SK-N-SH treated with all-trans-retinoic acid at 6 μM for 48 hours (cell line): ENCODE measurements around the gene PSMB3.

Experiments used
- ATAC-seq: fragments of 200-7000 bp; cut with Tn5 transposase; 3 replicates; pipeline ENCODE4 v1.9.1; 2020; ENCODE audit warnings: mild to moderate bottlenecking, moderate library complexity
- ARNTL ChIP-seq: fragments of 450-650 bp; formaldehyde crosslinking; IDR thresholded peaks from 2 replicates; pipeline ENCODE4 v1.5.0; 2020; ENCODE audit warnings: low read depth, mild to moderate bottlenecking, moderate library complexity, borderline replicate concordance
- BACH2 ChIP-seq: fragments of 250-450 bp; sonication (Bioruptor Pico); IDR thresholded peaks from 2 replicates; pipeline ENCODE4 v1.9.0; 2021; ENCODE audit warnings: mild to moderate bottlenecking, borderline replicate concordance
- CSDC2 ChIP-seq: fragments of 250-450 bp; sonication (Bioruptor Pico); IDR thresholded peaks from 2 replicates; pipeline ENCODE4 v1.5.0; 2020; ENCODE audit warnings: mild to moderate bottlenecking, moderate library complexity
- ESRRG ChIP-seq: fragments of 250-450 bp; sonication (Bioruptor Pico); IDR thresholded peaks from 2 replicates; pipeline ENCODE4 v1.6.1; 2021; ENCODE audit warnings: mild to moderate bottlenecking
- GLIS3 ChIP-seq: fragments of 250-450 bp; sonication (Bioruptor Pico); IDR thresholded peaks from 2 replicates; pipeline ENCODE4 v1.5.0; 2020; ENCODE audit warnings: mild to moderate bottlenecking, moderate library complexity
- ISL1 ChIP-seq: fragments of 250-450 bp; sonication (Bioruptor Pico); IDR thresholded peaks from 2 replicates; pipeline ENCODE4 v2.1.2; 2022; ENCODE audit warnings: mild to moderate bottlenecking, moderate library complexity
- OSR1 ChIP-seq: fragments of 250-450 bp; sonication (Bioruptor Pico); IDR thresholded peaks from 2 replicates; pipeline ENCODE4 v1.8.0; 2022; ENCODE audit warnings: moderate library complexity, mild to moderate bottlenecking, inconsistent platforms
- PPARA ChIP-seq: fragments of 250-450 bp; sonication (Bioruptor Pico); IDR thresholded peaks from 2 replicates; pipeline ENCODE4 v1.5.0; 2020; ENCODE audit warnings: mild to moderate bottlenecking, borderline replicate concordance
- RARB ChIP-seq: fragments of 250-450 bp; sonication (Bioruptor Pico); IDR thresholded peaks from 2 replicates; pipeline ENCODE4 v1.8.0; 2021; ENCODE audit warnings: mild to moderate bottlenecking, moderate library complexity
- SNAI2 ChIP-seq: fragments of 250-450 bp; sonication (Bioruptor Pico); IDR thresholded peaks from 2 replicates; pipeline ENCODE4 v1.5.0; 2020; ENCODE audit warnings: mild to moderate bottlenecking, moderate library complexity
- TCF4 ChIP-seq: fragments of 250-450 bp; sonication (Bioruptor Pico); IDR thresholded peaks from 2 replicates; pipeline ENCODE4 v1.8.0; 2021; ENCODE audit warnings: mild to moderate bottlenecking, moderate library complexity, borderline replicate concordance
- ZFP3 ChIP-seq: fragments of 250-450 bp; sonication (Bioruptor Pico); IDR thresholded peaks from 2 replicates; pipeline ENCODE4 v1.5.0; 2020; ENCODE audit warnings: mild to moderate bottlenecking, moderate library complexity
- ZFP30 ChIP-seq: fragments of 450-650 bp; formaldehyde crosslinking; IDR thresholded peaks from 2 replicates; pipeline ENCODE4 v1.5.0; 2022; ENCODE audit warnings: mild to moderate bottlenecking, moderate library complexity
- ZNF70 ChIP-seq: fragments of 450-650 bp; formaldehyde crosslinking; IDR thresholded peaks from 2 replicates; pipeline ENCODE4 v1.5.0; 2020; ENCODE audit warnings: mild to moderate bottlenecking, moderate library complexity
- ZNF8 ChIP-seq: fragments of 450-650 bp; formaldehyde crosslinking; IDR thresholded peaks from 2 replicates; pipeline ENCODE4 v1.5.0; 2020; ENCODE audit warnings: mild to moderate bottlenecking, moderate library complexity
- TF ChIP-seq, protein P1 (sequence below): fragments of 250-450 bp; sonication (Bioruptor Pico); IDR thresholded peaks from 2 replicates; pipeline ENCODE4 v1.5.0; 2020; ENCODE audit warnings: mild to moderate bottlenecking, moderate library complexity
- TF ChIP-seq, protein P2 (sequence below): fragments of 250-450 bp; sonication (Bioruptor Pico); IDR thresholded peaks from 2 replicates; pipeline ENCODE4 v1.5.1; 2020; ENCODE audit warnings: low read depth, mild to moderate bottlenecking, moderate library complexity
- TF ChIP-seq, protein P3 (sequence below): fragments of 250-450 bp; sonication (Bioruptor Pico); IDR thresholded peaks from 2 replicates; pipeline ENCODE4 v1.8.0; 2020; ENCODE audit warnings: mild to moderate bottlenecking, moderate library complexity, borderline replicate concordance

Gene PSMB3

DNA sequence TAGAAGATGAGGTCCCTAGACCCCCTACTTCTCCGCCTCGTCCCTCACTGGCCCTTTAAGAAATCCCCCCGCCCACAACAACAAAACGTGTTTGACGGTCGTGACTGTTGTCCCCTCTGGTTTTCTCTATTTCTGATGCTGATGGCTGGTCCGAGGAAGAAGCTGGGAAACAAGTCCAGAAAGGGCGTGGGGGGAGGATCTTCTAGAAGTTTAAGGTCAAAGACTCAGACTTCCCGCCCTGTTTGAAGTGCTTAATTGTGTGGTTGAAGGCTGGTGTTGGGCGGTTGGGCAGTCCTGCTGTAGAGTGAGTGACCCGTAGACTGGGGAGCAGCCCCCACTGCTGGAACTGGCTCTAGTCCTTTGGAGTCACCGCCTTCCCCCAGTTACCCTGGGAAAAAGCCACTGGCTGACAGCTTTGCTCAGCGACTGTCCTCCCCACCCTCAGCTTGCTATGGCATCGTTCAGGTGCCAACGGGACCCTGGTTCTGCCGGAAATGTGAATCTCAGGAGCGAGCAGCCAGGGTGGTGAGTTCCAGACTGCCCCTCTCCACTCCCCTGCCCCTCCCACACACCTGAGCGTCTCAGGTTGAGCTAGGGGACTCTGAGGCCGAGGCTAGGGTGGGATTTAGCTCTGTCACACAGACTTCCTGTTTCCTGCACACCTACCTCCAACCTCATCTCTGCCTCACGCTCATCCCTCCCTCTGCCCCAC lies 45.9 kb upstream of the PSMB3 start:
- TF ChIP-seq ZNF70 (CRISPR knock-in tag), result no peak
- TF ChIP-seq BACH2, result no peak
- TF ChIP-seq, protein P1, sequence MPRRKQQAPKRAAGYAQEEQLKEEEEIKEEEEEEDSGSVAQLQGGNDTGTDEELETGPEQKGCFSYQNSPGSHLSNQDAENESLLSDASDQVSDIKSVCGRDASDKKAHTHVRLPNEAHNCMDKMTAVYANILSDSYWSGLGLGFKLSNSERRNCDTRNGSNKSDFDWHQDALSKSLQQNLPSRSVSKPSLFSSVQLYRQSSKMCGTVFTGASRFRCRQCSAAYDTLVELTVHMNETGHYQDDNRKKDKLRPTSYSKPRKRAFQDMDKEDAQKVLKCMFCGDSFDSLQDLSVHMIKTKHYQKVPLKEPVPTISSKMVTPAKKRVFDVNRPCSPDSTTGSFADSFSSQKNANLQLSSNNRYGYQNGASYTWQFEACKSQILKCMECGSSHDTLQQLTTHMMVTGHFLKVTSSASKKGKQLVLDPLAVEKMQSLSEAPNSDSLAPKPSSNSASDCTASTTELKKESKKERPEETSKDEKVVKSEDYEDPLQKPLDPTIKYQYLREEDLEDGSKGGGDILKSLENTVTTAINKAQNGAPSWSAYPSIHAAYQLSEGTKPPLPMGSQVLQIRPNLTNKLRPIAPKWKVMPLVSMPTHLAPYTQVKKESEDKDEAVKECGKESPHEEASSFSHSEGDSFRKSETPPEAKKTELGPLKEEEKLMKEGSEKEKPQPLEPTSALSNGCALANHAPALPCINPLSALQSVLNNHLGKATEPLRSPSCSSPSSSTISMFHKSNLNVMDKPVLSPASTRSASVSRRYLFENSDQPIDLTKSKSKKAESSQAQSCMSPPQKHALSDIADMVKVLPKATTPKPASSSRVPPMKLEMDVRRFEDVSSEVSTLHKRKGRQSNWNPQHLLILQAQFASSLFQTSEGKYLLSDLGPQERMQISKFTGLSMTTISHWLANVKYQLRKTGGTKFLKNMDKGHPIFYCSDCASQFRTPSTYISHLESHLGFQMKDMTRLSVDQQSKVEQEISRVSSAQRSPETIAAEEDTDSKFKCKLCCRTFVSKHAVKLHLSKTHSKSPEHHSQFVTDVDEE, result no peak
- TF ChIP-seq ZNF8, result no peak
- no peak for TF ChIP-seq TCF4 (CRISPR knock-in tag)
- ATAC-seq, result no peak

DNA sequence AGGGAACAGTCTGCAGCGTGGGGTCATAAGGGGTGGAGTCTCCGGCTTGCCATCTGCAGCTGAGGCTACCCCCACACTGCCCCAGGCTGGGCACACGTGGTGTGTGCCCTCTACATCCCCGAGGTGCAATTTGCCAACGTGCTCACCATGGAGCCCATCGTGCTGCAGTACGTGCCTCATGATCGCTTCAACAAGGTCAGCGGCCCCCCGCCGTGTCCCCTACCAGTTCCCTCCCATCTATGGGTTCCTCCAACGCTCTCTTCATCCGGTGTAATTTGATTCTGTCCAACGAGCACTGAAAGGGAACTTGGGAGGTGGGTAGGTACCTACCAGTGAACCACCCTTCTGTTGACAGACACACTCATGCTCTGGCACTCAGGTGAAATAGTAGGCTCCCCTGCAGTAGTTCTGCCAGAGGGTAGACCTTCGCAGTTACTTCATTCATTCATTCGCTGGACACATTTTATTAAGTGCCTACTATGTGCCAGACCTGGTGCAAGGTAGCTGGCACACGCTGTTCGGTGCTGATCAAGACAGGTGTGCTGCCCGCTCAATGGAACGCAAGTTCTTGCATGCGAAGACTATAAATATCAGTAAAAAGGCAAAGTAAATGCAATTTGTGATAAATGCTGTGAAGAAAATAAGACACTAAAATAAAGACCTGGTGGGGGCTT lies 44.7 kb upstream of the PSMB3 start:
- no peak for ATAC-seq
- TF ChIP-seq, protein P2, sequence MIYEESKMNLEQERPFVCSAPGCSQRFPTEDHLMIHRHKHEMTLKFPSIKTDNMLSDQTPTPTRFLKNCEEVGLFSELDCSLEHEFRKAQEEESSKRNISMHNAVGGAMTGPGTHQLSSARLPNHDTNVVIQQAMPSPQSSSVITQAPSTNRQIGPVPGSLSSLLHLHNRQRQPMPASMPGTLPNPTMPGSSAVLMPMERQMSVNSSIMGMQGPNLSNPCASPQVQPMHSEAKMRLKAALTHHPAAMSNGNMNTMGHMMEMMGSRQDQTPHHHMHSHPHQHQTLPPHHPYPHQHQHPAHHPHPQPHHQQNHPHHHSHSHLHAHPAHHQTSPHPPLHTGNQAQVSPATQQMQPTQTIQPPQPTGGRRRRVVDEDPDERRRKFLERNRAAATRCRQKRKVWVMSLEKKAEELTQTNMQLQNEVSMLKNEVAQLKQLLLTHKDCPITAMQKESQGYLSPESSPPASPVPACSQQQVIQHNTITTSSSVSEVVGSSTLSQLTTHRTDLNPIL, result no peak
- no peak for TF ChIP-seq RARB
- TF ChIP-seq ZFP30 (CRISPR knock-in tag), result no peak
- TF ChIP-seq TCF4 (CRISPR knock-in tag), result no peak
- no peak for TF ChIP-seq ARNTL
- TF ChIP-seq CSDC2, result no peak
- no peak for TF ChIP-seq ZNF8
- no peak for TF ChIP-seq SNAI2 (CRISPR knock-in tag)

DNA sequence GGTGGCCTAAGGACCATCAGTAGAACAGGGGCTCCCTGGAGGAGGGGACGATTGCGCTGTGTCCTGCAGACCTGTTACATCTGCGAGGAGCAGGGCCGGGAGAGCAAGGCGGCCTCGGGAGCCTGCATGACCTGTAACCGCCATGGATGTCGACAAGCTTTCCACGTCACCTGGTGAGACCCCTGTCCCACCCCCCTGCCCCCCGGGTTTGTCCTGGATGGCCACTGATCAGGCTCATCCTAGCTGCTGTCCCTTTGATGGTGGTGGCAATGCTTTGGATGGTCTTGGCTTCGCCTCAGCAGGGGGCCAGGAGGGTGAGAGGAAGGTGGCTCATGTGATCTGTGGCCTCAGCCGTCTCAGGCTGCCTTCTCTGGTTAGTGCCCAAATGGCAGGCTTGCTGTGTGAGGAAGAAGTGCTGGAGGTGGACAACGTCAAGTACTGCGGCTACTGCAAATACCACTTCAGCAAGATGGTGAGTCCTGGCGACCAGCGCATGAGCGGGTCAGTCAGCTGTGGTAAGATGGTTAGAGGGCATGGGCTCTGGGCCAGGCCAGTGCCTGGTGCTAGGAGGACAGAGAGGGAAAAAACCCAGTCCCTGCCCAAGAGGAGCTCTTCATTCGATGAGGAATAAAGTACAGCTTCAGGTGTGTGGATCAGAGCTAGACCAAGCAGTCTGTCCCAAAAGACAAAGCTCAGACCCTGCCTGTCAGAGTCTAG lies 43.3 kb upstream of the PSMB3 start:
- no peak for ATAC-seq
- no peak for TF ChIP-seq ZNF70 (CRISPR knock-in tag)
- TF ChIP-seq ISL1 (CRISPR knock-in tag), result no peak
- TF ChIP-seq GLIS3 (CRISPR knock-in tag), result no peak
- TF ChIP-seq, protein P1, result no peak
- TF ChIP-seq OSR1, result no peak
- no peak for TF ChIP-seq ESRRG (CRISPR knock-in tag)
- TF ChIP-seq, protein P3, sequence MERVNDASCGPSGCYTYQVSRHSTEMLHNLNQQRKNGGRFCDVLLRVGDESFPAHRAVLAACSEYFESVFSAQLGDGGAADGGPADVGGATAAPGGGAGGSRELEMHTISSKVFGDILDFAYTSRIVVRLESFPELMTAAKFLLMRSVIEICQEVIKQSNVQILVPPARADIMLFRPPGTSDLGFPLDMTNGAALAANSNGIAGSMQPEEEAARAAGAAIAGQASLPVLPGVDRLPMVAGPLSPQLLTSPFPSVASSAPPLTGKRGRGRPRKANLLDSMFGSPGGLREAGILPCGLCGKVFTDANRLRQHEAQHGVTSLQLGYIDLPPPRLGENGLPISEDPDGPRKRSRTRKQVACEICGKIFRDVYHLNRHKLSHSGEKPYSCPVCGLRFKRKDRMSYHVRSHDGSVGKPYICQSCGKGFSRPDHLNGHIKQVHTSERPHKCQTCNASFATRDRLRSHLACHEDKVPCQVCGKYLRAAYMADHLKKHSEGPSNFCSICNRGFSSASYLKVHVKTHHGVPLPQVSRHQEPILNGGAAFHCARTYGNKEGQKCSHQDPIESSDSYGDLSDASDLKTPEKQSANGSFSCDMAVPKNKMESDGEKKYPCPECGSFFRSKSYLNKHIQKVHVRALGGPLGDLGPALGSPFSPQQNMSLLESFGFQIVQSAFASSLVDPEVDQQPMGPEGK (CRISPR knock-in tag), result no peak
- no peak for TF ChIP-seq ARNTL
- TF ChIP-seq BACH2, result no peak
- TF ChIP-seq ZFP3 (CRISPR knock-in tag), result no peak
- no peak for TF ChIP-seq TCF4 (CRISPR knock-in tag)
- no peak for TF ChIP-seq SNAI2 (CRISPR knock-in tag)
- no peak for TF ChIP-seq PPARA
- no peak for TF ChIP-seq ZNF8
- TF ChIP-seq, all 23 proteins: peak for 0
